HPDE6-E6E7 (cell line): ENCODE results near the gene NAA30.
A peak's percentile ranks its signal among the peaks of the same experiment; 100 is the strongest.

Experiments
- DNase-seq: peaks from one replicate; pipeline ENCODE4 v3.0.0; 2011; ENCODE audit warnings: missing footprints; ENCODE audit errors: extremely low spot score

The NAA30 gene

DNA sequence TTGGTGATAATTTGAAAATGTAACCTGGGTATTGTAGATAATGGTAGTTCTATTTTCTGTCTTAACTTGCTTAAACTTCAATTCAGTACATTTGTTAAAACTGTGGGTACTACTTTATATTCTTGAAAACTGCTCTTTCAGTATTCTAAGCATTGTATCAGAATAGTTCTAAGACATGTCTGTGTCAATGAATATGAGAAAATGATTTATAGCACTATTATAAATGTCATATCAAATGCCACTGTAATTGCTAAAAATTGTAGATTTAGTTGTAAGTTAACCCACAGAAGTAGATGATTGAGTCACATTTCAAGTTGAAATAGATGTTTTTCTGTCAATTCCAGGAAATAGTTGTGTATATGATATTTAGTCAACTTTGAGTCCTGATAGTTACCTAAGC, 2.4 kb downstream of the NAA30 start:
- no peak for DNase-seq

GRCh38 chr14:57400556-57401494, 10.4 kb downstream of the NAA30 start:
- DNase-seq: no peak

DNA sequence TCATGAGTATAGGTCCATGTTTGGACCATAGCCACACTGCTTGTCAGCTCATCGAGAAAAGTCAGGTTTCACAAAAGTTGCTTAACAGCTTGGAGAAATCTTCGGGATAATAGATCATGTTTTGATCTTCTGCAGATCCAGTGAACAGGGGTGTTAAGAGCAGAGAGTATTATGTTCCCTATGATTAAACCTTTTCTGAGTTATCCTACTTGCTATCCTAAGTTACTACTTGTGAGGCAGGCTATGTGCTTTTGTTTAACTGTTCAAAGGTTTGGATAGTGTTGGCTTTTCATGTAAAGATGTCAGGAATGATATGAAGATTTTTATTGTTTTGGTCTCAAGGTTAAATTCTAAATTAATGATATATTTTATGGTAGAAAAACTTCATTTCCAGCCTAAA, 11.1 kb downstream of the NAA30 start:
- DNase-seq: no peak

GRCh38 chr14:57402173-57402852, 11.9 kb downstream of the NAA30 start:
- DNase-seq: no peak

DNA sequence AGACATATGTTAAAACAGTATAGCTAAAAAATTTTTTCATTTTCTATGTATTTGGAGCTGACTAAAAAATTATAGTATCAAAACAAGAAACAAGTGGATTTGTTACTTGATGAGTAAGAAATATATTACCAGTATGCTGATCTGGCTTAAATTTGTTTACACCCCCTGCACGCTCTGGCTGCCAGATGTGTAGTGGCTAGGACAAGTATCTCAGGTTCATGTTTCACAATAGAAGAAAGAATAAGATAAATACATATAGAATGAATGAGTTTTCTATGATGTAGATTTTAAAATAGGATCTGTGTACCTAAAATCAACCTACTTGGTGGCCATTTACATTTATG, 13.1 kb downstream of the NAA30 start:
- DNase-seq: no peak

- no peak for DNase-seq
These were observed 15.2 kb downstream of the NAA30 start for GRCh38 chr14:57405562-57405961.

GRCh38 chr14:57408037-57408436, 17.7 kb downstream of the NAA30 start:
- no peak for DNase-seq

DNA sequence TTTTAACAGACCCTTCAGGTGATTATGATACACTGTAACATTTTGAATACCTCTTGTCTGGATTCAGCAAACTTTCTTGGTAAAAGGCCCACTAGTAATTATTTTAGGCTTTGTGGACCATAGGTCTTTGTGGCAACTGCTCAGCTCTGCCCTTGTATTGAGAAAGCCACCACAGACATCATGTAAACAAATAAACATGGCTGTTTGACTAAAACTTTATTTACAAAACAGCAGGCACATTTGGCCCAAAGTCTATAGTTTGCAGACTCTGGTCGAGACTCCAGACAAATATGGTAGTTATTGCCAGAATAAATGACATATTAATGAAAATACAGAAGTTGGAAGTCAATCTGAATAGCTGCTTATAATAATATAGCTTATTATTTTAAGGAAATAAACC, 18.2 kb downstream of the NAA30 start:
- no peak for DNase-seq

GRCh38 chr14:57412341-57412740, 22.0 kb downstream of the NAA30 start:
- no peak for DNase-seq

DNA sequence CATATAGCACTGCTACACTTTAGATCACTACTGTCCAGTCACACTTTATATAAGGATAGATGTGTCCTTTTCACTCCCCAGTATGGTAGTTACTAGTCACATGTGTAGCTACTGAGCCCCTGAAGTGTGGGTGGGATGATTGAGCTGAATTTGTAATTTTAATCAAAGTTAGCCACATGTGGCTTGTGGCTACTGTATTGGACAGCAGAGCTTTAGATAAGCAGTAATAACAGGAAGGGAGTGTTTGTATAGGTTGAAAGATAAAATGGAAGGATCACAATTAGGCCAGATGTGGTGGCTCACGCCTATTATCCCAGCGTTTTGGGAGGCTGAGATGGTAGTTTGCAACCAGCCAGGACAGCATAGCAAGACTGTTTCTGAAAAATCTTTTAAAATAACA, 23.5 kb downstream of the NAA30 start:
- DNase-seq: no peak

GRCh38 chr14:57417228-57417627, 26.8 kb downstream of the NAA30 start:
- no peak for DNase-seq

GRCh38 chr14:57418999-57419398, 28.6 kb downstream of the NAA30 start:
- DNase-seq: no peak

DNA sequence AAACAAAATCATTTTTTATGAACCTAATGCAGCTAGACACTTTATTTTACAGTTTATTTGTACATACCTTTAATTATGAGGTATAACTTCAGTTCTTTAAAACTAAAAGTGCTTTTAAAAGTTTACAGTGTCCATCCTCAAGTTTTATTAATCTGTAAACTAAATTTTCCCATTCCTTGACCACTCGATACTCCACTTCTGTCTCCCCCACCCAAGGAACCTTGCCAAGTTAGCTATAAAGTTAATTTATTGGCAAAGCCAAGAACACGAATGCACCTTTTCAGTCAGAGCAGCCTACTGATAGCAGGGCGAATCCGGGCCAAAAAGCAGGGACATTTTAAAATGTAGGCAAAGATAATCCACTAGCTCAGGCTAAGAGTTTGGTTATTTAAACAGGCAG, 29.6 kb downstream of the NAA30 start:
- no peak for DNase-seq

DNA sequence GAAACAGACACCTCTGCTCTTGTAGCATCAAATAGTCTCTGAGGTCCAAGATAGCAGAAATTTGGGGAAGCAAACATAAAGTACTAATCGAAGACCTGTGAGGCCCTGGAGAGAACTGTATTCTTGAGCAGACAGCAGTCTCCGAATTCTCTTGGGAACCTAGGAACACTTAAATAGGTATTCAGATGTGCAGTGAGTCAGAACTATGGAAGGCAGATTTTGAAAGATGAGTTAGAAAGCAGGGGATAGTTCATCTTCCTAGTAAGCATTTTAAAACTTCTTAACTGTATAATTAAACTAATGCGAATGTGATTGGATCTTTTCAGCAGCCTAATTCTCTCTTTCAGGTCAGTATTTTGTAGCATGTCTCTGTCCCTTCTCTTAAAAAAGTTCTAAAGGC, 30.6 kb downstream of the NAA30 start:
- DNase-seq: no peak

DNA sequence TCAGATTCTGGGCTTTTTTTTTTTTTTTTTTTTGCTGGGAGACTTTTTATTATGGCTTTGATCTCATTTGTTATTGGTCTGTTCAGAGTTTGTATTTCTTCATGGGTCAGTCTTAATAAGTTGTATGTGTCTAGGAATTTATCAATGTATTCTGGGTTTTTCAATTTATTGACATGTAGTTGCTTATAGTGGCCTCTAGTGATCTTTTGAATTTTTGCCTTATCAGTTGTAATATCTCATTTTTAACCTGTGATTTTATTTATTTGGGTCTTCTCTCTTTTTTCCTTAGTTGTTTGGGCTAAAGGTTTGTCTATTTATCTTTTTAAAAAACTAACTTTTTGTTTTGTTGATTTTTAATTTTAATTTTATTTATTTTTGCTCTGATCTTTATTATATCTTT, 45.5 kb downstream of the NAA30 start:
- DNase-seq: no peak

GRCh38 chr14:57461777-57462320, 71.5 kb downstream of the NAA30 start:
- no peak for DNase-seq

- peak; percentile 21 for DNase-seq
These were observed 72.2 kb downstream of the NAA30 start for GRCh38 chr14:57462551-57462950.

GRCh38 chr14:57464008-57464730, 73.8 kb downstream of the NAA30 start:
- DNase-seq: no peak
